ENCODE measurements around the gene CATSPER1.

CATSPER1 gene

DNA sequence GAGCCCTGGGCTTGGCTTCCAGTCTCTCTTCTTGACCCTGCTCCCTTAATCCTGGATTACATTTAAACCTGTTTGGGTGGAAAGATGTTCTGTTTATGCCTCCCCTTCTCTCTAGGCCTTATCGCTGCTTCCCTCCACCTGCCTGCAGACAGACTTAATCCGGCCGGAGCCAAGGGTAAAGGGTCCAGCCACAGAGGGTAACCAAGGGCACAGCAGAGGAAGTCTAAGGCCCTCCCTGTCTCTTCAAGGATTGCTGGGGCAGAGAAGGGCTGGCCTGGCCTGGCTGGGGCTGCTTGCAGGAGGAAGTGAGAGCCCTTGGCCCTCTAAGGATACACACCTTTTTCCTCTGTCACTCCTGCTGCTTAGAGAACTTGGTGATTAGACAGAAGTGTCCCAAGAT, 20.6 kb upstream of the CATSPER1 start:
- DNase-seq (ENCODE audit: low read depth): no peak
- TF ChIP-seq, protein P1, sequence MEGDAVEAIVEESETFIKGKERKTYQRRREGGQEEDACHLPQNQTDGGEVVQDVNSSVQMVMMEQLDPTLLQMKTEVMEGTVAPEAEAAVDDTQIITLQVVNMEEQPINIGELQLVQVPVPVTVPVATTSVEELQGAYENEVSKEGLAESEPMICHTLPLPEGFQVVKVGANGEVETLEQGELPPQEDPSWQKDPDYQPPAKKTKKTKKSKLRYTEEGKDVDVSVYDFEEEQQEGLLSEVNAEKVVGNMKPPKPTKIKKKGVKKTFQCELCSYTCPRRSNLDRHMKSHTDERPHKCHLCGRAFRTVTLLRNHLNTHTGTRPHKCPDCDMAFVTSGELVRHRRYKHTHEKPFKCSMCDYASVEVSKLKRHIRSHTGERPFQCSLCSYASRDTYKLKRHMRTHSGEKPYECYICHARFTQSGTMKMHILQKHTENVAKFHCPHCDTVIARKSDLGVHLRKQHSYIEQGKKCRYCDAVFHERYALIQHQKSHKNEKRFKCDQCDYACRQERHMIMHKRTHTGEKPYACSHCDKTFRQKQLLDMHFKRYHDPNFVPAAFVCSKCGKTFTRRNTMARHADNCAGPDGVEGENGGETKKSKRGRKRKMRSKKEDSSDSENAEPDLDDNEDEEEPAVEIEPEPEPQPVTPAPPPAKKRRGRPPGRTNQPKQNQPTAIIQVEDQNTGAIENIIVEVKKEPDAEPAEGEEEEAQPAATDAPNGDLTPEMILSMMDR (conservative IDR thresholded peaks at IDR 0.05; ENCODE audit: low read depth, low read length): no peak
- H3K4me3 ChIP-seq (ENCODE audit: low read depth, low read length): no peak overlapping the region

DNA sequence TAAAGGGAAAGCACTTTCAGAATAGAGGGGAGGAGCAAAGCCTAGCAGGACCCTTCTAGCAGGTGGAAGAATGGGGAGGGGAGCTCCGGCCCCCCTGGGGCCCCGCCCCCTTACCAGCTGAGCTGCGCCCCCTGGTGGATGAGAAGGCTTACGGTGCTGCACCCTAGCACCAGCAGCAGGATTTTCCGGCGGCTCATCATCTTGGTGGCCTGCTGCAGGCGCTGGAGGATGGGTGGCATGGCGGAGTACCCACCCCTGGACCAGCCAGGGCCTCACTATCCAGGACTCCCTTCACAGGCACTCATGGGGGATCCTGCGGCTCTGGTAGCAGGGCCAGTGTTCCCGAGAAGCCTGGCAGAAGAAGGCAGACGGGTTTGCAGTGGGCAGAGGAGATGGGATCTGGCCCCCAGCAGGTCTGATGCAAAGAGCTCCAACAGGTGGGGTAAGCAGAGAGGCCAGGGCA, 18.9 kb upstream of the CATSPER1 start:
- no peak overlapping the region for H3K4me3 ChIP-seq (ENCODE audit: low read depth, low read length)
- TF ChIP-seq, protein P1 (conservative IDR thresholded peaks at IDR 0.05; ENCODE audit: low read depth, low read length): peak; percentile 91
- DNase-seq (ENCODE audit: low read depth): peak; percentile 87

DNA sequence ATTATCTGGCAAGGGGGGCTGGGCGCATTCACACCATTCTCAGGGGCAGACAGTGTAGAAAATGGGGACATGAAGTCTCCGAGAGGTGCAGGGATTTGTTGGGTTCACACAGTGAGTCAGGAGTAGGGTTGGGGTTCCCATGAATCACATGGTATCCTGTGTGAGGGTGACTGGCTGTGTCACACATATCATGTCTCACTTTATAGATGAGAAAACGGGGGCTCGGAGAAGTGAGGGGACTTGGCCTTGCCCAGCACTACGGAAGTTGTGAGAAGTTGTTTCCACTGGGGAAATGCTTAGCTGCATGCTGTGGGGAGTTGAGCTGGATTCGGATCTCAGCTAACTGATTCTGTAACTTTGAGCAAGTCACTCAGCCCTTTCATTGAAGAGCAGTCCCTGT, 18.5 kb upstream of the CATSPER1 start:
- TF ChIP-seq, protein P1 (conservative IDR thresholded peaks at IDR 0.05; ENCODE audit: low read depth, low read length): no peak
- no peak for DNase-seq (ENCODE audit: low read depth)
- H3K4me3 ChIP-seq (ENCODE audit: low read depth, low read length): no peak overlapping the region

DNA sequence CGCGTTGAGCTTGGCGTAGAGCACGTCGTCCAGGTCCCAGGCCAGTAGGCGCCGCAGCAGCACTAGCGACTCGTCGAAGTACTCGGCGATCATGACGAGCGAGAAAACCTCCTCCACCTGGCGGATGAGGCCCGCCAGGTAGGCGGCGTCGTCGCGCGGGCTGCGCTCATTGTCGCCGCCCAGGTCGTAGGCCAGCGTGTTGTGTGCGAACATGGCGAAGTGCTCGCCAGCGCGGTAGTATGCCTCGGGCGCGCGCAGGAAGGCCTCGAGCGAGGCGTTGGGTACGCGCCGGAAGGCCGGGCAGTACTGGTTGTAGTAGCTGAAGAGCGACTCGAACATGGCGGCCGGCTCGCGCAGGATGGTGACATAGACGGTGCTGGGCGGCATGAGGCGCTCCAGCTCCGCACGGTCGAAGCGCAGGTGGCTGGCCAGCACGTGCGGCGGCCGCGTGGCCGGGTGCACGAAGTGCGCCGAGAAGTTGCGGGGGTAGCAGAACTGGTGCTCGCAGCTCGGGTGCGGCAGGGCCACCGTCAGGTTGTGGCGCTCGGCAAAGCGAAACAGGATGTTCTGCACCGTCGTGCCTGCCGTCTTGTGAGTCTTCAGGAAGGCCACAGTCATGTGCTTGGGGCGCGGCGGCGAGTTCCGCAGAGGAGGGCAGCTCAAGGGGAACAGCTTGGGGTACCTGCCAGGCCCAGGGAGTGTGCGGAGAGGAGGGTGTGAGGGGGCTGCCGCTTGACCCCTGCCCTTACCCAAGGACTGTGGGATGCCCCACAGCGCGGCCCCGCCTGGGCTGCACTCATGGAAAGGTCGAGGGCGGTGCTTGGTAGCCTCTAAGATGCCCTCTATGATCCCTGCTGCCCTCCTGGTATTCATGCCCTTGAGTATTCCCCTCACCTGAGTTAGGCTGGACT, 17.0 kb upstream of the CATSPER1 start:
- TF ChIP-seq, protein P1 (conservative IDR thresholded peaks at IDR 0.05; ENCODE audit: low read depth, low read length): no peak
- no peak for DNase-seq (ENCODE audit: low read depth)
- no peak overlapping the region for H3K4me3 ChIP-seq (ENCODE audit: low read depth, low read length)

DNA sequence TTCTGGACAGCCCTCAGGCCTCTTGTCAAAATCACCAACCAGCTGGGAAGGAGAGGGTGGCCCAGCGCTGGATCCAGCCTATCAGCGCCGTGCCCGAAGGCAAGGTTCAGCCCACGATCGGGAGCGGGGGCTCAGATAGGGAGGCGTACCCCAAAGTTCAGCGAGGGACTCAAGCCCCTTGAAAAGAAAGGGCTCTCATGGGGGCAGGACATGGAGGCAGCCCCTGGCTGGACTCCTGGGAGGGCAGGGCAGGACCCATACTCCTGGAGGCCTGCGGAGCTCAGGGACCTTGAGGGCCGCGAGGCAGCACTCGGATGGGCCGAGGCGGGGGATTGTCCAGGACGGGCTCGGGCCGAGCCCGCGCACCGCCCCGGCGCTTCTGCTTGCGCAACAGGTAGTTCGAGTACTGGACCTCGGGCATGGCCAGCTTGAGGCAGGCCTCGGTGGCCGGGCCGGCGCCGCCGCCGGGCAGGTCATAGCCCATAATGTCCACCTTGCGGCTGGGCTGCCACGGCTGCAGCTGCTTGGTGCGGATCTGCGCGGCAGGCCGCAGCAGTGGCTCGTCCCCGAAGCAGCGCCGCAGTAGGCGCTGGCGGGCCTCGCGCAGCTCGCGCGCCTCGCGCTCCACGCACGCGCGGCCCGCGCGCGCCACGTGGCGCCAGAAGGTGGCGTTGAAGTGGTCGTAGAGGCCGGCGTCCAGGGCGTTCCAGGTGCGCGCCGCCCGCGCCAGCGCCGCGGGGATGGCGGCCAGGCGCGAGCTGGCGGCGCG, 16.1 kb upstream of the CATSPER1 start:
- TF ChIP-seq, protein P1 (conservative IDR thresholded peaks at IDR 0.05; ENCODE audit: low read depth, low read length): no peak
- no peak overlapping the region for H3K4me3 ChIP-seq (ENCODE audit: low read depth, low read length)
- no peak for DNase-seq (ENCODE audit: low read depth)

DNA sequence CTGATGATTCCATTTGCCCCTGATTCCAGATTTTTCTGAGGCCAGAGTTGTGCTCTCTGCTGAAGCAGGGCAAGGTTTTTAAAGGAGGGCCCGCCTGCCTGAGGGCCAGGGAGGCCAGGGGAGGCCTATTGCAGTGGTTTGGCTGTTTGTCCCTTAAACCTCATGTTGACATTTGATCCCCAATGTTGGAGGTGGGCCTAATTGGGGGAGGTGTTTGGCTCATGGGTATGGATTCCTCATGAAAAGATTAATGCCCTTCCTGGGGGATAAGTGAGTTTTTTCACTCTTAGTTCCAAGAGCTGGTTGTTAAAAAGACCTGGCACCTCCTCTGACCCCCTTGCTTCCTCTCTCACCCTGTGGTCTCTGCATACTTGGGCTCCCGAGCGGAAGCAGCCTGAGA, 13.5 kb upstream of the CATSPER1 start:
- no peak for DNase-seq (ENCODE audit: low read depth)
- H3K4me3 ChIP-seq (ENCODE audit: low read depth, low read length): no peak overlapping the region
- TF ChIP-seq, protein P1 (conservative IDR thresholded peaks at IDR 0.05; ENCODE audit: low read depth, low read length): no peak

Measured in choroid plexus epithelial cell (primary cell).